Measurements from ENCODE around the gene ARPC3.

- TF ChIP-seq POLR2A (IDR thresholded peaks at IDR 0.05): no peak
- no peak for TF ChIP-seq CTCF (IDR thresholded peaks at IDR 0.05)
Observed at GRCh38 chr12:110466791-110467190, 16.7 kb upstream of the ARPC3 start.
